Colon (tissue), 2 donors: ENCODE measurements around the gene CCL25.
"Not testable (repeated sequence)": the region's sequence is repeated elsewhere in the genome, so short reads cannot be mapped to it uniquely, and the experiment has no call there.

Source experiments
- FAIRE-seq: peaks from 2 replicates; lab custom pipeline; 2012; peaks lifted over from hg19 to GRCh38; lab: Jason Lieb, UNC
- donor health status: control.
- donor health status: control.

CCL25 gene

GRCh38 chr19:8052464-8052859, at the start of gene CCL25:
Gene CCL25 (plus strand): TSS chr19:8052760. CDS start chr19:8053050, 290 bp downstream.
- no peak for FAIRE-seq

GRCh38 chr19:8004001-8004400, 48.6 kb upstream of the CCL25 start:
- FAIRE-seq = no peak

- no peak for FAIRE-seq
Measured at GRCh38 chr19:8004723-8005513, 47.6 kb upstream of the CCL25 start.

- no peak for FAIRE-seq
Measured at GRCh38 chr19:8005534-8006256, 46.9 kb upstream of the CCL25 start, which contains the start of gene ELAVL1. Gene ELAVL1 (minus strand): TSS chr19:8005641. CDS start chr19:7991815, 13,826 bp downstream.

- FAIRE-seq = no peak
Measured at GRCh38 chr19:8017808-8018207, 34.8 kb upstream of the CCL25 start.

GRCh38 chr19:8020681-8021080, 31.9 kb upstream of the CCL25 start:
- FAIRE-seq = no peak

- no peak for FAIRE-seq
Measured at GRCh38 chr19:8021374-8021773, 31.2 kb upstream of the CCL25 start.

GRCh38 chr19:8022275-8022674, 30.3 kb upstream of the CCL25 start:
- no peak for FAIRE-seq

GRCh38 chr19:8023371-8023770, 29.2 kb upstream of the CCL25 start:
- FAIRE-seq = no peak

GRCh38 chr19:8024256-8024655, 28.3 kb upstream of the CCL25 start:
- not testable (repeated sequence) for FAIRE-seq

- no peak for FAIRE-seq
Measured at GRCh38 chr19:8025316-8025715, 27.2 kb upstream of the CCL25 start.

GRCh38 chr19:8028951-8029491, 23.5 kb upstream of the CCL25 start:
- no peak for FAIRE-seq

GRCh38 chr19:8030960-8031359, 21.6 kb upstream of the CCL25 start:
- no peak for FAIRE-seq

GRCh38 chr19:8033287-8034177, 19.0 kb upstream of the CCL25 start:
- FAIRE-seq = not testable (repeated sequence)

GRCh38 chr19:8034178-8034525, 18.4 kb upstream of the CCL25 start:
- no peak for FAIRE-seq

- no peak for FAIRE-seq
Measured at GRCh38 chr19:8036434-8037099, 16.0 kb upstream of the CCL25 start.

- no peak for FAIRE-seq
Measured at GRCh38 chr19:8038815-8039214, 13.7 kb upstream of the CCL25 start.

GRCh38 chr19:8039231-8039630, 13.3 kb upstream of the CCL25 start:
- no peak for FAIRE-seq

- no peak for FAIRE-seq
Measured at GRCh38 chr19:8041531-8041931, 11.0 kb upstream of the CCL25 start.

GRCh38 chr19:8042900-8043299, 9.7 kb upstream of the CCL25 start:
- no peak for FAIRE-seq

- FAIRE-seq = no peak
Measured at GRCh38 chr19:8044018-8044417, 8.5 kb upstream of the CCL25 start.
